A549 (cell line): Measurements from ENCODE around the gene NUDT17.
A peak's percentile ranks its signal among the peaks of the same experiment; 100 is the strongest.

Experiments
- CTCF ChIP-seq: fragments of >200 bp; sonication (Bioruptor Twin); formaldehyde crosslinking; IDR thresholded peaks from 3 replicates; pipeline ENCODE4 v1.5.1; 2016
- EP300 ChIP-seq, 2 experiments: fragments of >200 bp; sonication (Bioruptor Twin); formaldehyde crosslinking; IDR thresholded peaks; 2 replicates in 1 of 2; 3 replicates in 1 of 2; pipeline ENCODE4 v1.6.1; 2016 to 2017
- JUN ChIP-seq, 2 experiments: fragments of >200 bp; sonication (Bioruptor Twin); formaldehyde crosslinking; IDR thresholded peaks; 2 replicates in 1 of 2; 3 replicates in 1 of 2; pipeline ENCODE4 v1.6.1; 2016 to 2017
- NFE2L2 ChIP-seq: fragments of 150-350 bp; conservative IDR thresholded peaks from 2 replicates; pipeline ENCODE4 v1.6.1; 2014; ENCODE audit warnings: low read length
- PHF8 ChIP-seq: fragments of 200-600 bp; sonication (generic); IDR thresholded peaks from 2 replicates; pipeline ENCODE4 v1.6.1; 2016; ENCODE audit warnings: low read depth, mild to moderate bottlenecking, antibody characterized with exemption, moderate library complexity, borderline replicate concordance
- POLR2A ChIP-seq: IDR thresholded peaks from 2 replicates; pipeline ENCODE4 v1.6.1; 2012; ENCODE audit warnings: mild to moderate bottlenecking, low read length
- TF ChIP-seq, protein P1 (sequence below): fragments of 450-650 bp; IDR thresholded peaks from 2 replicates; pipeline ENCODE4 v1.6.1; 2014; ENCODE audit warnings: antibody characterized with exemption
- TF ChIP-seq, protein P2 (sequence below): fragments of 150-350 bp; IDR thresholded peaks from 2 replicates; pipeline ENCODE4 v1.6.1; 2014; ENCODE audit warnings: low read depth, mild to moderate bottlenecking, low read length

- no peak for TF ChIP-seq CTCF
- no peak for TF ChIP-seq EP300 (IDR thresholded peaks at IDR 0.05)
- no peak for TF ChIP-seq JUN (IDR thresholded peaks at IDR 0.05)
- TF ChIP-seq POLR2A = peak; percentile 69
- TF ChIP-seq PHF8 = peak; percentile 69; the same call in 1 of the 2 replicates
- TF ChIP-seq, protein P1, sequence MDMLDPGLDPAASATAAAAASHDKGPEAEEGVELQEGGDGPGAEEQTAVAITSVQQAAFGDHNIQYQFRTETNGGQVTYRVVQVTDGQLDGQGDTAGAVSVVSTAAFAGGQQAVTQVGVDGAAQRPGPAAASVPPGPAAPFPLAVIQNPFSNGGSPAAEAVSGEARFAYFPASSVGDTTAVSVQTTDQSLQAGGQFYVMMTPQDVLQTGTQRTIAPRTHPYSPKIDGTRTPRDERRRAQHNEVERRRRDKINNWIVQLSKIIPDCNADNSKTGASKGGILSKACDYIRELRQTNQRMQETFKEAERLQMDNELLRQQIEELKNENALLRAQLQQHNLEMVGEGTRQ = no peak
- no peak for TF ChIP-seq NFE2L2
- TF ChIP-seq, protein P2, sequence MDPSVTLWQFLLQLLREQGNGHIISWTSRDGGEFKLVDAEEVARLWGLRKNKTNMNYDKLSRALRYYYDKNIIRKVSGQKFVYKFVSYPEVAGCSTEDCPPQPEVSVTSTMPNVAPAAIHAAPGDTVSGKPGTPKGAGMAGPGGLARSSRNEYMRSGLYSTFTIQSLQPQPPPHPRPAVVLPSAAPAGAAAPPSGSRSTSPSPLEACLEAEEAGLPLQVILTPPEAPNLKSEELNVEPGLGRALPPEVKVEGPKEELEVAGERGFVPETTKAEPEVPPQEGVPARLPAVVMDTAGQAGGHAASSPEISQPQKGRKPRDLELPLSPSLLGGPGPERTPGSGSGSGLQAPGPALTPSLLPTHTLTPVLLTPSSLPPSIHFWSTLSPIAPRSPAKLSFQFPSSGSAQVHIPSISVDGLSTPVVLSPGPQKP = no peak
Measured at GRCh38 chr1:145859491-145860023, 14.1 kb downstream of the NUDT17 start.
